Measurements from ENCODE around the gene MAP3K13.
A peak's percentile ranks its signal among the peaks of the same experiment; 100 is the strongest.

The MAP3K13 gene

DNA sequence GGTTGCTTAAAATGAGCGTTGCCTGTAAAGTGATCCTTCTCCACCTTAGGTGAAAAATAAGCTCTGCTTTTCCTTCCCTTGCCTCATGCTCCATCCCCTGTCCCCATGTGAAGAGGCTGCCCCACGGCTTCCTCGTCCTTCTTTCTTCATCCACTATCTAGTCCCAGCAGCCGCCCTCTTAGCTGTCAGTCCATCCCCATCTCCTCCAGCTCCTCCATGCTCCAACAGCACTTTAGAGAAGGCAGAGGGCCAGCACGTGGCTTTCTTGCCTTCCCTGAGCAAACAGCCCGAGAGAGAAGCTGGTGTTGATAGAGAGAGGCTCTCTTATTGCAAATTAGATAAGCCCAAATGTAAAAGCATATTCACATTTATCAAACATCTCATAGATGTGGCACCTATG, 144.9 kb downstream of the MAP3K13 start:
- no peak for DNase-seq (ENCODE audit: low read depth, low spot score)

DNA sequence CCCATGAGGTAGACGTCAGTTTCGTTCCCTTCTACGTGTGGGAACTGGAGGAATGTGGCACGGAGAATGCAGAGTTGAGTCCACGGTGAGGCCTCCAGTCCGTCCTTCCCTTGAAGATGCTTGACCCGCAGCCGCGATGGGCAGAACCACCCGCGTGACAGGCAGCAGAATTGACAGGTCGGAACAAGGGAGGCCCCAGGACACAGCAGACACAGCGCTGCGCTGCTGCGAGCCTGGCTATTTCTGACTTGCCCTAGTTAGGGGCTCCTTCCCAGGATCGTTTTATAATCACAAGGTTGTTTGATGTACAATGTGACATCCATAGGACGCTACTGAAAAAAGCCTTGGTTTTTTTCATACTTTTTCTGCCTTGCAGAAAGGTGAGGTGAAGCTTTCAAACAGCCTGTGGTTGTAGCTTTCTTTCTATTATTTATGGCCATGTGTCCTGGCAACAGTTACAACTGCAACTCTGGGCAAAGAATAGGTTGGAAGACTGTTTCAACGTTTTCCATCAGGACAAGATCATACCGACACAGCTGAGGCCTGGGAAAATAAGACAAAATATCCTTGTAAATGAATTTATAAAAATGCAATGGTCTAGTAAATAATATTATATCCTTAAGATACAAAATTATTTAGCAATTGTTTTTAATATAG, 145.5 kb downstream of the MAP3K13 start:
- no peak for DNase-seq (ENCODE audit: low read depth, low spot score)

DNA sequence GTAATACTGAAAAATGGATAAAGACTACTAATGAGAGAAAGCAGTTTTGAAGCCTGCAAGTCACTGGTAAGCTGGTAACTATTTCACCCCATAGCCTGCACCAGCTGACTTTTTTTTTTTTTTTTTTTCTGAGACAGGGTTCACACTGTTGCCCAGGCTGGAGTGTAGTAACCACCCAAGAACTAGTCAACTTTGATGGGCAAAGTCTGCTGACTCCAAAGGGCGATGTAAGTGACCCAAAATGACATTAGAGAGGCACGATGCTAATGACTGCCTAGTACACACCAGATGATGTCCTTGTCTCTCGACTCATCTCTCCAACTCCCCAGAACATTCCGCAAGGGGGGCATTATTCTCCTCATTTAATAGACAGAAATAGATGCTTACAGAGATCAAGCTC, 148.8 kb downstream of the MAP3K13 start:
- no peak for DNase-seq (ENCODE audit: low read depth, low spot score)

DNA sequence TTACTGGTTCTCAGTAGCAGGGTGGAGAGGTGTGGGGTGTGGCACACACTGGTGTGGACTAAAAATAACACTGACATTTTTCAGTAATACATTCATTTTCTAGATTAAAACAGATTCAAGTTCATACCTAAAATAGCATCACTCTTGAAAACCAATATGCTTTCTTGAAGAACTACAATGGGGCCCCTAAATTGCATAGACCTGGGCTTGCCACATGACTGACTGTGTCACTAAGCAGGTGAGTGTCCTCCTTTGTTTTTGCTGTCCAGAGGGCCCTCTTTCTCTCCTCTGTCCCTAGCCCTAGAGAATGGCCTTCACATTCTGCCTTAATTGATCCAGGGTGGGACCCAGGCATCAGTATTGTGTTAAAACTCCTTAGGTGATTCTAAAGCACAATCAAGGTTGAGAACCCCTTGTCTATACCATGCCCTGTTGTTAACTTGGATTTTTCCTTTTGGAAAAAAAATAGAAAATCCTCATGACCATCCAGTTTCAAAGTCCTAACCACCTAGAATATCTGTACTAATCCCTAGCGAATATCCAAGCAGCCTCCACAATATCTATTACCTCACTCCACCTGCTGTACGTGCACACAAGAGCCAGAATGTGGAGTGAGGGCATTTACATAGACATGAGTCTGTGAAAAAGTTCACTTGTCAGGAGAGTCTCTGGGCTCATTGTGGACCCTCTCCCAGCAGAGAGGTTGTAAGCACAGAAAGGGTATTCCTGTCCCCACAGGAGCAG, 154.6 kb downstream of the MAP3K13 start:
- no peak for DNase-seq (ENCODE audit: low read depth, low spot score)

DNA sequence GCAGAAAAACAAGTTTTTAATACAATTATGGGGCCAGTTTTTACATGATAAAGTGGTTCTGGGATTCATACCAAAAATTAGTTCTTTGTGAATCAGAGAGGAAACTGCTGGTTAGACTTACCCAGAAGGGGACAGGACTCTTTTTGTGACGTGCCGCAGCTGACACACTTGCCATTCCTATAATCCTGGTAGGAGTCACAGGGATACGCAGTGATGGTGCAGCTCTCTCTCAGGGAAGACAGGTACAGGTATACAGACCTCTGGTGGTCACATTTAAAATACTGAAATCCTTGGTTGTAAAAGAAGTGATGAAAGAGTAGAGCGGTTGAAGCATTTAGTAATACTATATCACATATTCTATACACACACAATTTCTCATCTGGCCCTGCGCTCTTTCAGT, 156.1 kb downstream of the MAP3K13 start:
- DNase-seq (ENCODE audit: low read depth, low spot score): no peak

DNA sequence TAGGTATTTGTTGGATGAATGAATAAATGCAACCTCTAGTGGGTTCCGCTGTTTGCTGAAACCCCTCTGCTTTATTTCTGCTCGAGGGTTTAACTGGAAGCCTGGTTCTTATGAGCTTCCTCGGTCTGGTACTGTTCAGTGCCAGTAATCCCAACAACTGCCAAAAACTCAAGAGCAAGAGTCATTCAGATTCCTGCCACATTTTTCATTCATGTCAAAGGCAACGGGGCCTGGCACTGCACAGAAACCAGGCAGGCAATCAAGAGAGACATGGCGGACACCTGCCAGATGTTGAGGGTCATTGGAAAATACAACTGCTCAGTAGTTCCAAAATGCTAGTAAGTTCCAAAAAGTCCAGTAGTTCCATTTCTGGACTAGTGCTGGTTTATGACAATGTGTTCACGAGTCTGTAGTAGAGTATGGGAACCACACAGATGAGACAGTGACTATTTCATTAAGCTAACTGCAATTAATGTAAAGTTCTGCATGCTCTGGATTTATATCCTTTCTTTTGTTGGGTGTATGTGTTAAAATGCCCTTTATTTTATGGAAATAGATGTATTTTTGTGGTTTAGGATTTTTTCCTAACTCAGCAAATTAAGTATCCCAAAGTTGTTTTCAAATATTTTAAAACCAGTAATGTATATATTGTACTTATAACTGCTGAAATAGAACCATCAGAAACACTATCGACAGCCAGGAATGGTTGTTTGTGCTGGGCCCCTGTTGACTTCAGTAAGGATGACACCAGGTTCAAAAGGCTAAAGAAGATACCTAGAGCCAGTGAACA, 158.6 kb downstream of the MAP3K13 start:
- DNase-seq (ENCODE audit: low read depth, low spot score): no peak

DNA sequence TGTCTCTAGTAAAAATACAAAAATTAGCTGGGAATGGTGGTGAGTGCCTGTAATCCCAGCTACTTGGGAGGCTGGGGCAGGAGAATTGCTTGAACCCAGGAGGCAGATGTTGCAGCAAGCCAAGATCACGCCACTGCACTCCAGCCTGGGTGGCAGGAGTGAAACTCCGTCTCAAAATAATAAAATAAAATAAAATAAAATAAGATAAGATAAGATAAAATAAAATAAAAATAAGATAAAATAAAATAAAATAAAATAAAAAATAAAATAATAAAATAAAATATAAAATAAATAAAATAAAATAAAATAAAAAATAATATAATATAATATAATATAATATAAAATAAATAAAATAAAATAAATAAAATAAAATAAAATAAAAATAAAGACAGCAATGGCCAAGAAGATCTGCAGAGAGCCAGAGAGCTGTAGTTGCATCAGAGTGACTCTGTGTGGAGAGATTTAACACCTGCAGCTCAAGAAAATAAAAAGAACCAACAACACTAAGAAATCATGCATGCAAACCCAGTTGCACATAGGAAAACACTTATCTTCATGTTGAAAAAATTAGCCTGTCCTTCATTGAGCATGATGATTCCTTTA, 163.5 kb downstream of the MAP3K13 start:
- DNase-seq (ENCODE audit: low read depth, low spot score): no peak

DNA sequence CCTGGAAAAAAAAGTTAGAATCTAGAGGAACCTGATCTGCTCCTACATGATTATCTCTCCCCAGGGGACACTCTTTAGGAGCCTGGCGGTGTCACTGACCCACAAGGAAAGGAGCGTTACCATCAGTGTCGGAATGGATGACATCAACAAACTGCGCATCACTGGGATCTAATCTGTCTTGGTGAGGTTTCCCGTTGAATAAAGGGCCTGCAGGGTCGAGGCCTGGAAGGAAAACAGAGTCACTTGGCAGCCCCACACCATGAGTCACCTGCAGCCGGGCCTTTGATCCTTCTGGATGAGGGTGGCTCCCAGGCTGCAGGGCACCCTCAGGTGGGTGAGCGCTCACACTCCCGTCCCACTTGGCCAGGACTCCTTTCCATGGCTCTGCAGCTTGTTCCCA, 164.4 kb downstream of the MAP3K13 start:
- no peak for DNase-seq (ENCODE audit: low read depth, low spot score)

DNA sequence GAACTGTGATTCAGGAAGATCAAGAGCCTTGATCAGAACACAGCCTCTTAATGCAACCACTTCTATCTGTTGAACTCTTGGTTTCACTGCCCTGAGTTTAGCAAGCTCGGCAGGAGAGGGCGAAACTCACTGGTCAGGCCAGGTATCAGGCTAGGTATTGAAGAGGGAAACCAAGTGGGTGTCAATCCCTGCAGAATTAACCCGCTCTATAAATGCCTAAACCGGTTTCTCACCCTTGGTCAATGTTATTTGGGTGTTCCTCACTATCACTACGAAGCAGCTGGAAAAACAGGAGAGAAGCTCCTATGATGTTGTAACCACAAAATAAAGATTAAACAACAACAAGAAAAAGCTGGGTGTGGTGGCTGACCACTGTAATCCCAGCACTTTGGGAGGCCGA, 165.6 kb downstream of the MAP3K13 start:
- no peak for DNase-seq (ENCODE audit: low read depth, low spot score)

DNA sequence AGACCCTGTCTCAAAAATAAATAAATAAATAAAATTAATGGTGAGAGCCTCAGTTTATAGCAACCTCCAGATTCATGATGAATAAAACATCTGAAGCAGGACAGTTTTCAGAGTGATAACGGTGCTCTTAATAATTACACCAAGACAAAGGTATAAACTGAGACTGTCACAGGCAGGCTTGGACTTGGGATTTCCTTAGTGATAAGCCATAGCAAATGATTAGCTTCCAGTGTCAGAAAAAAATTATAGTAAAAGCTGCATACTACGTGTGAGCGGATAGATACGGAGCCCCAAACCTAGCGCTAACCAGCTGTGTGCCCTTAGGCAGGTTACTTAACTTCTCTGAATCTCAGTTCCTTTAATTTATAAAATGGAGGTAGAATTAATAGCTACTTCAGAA, 167.9 kb downstream of the MAP3K13 start:
- no peak for DNase-seq (ENCODE audit: low read depth, low spot score)

DNA sequence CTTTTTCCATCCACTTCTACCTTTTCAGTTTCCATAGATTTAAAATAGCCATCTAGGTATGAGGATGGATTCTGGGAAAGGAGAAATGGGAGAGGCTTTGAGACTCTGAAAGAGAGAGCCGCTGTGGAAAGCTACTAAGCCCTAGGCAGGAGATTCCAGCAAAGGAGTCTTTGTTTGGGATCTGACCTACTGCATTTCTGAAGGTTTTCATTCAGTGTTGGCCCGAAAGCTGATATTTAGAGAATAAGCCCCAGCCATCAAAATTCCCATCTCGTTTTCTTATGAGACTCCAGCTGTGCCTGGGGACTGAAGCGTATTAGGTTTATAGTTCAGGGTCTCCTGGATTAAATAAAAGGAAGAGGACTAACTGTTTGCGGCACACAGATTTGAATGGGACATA, 170.0 kb downstream of the MAP3K13 start:
- no peak for DNase-seq (ENCODE audit: low read depth, low spot score)

DNA sequence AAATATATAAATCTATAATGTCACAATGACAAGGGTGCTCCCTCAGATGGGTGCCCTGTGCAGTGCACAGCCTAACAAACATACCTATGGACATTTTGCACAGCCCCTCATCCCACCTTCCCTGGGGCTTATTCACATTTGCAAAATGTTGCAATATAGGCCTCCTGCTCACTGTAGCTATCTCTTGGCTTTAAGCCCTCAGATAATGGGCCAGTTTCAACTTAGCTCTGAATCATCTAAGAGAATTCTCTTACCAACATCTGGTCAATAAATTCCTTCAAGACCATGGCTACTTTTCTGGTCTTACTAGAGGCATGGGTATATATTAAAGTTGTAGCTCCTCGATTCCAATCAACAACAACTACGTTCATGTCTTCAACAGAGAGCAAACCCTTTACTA, 171.6 kb downstream of the MAP3K13 start:
- DNase-seq (ENCODE audit: low read depth, low spot score): no peak

DNA sequence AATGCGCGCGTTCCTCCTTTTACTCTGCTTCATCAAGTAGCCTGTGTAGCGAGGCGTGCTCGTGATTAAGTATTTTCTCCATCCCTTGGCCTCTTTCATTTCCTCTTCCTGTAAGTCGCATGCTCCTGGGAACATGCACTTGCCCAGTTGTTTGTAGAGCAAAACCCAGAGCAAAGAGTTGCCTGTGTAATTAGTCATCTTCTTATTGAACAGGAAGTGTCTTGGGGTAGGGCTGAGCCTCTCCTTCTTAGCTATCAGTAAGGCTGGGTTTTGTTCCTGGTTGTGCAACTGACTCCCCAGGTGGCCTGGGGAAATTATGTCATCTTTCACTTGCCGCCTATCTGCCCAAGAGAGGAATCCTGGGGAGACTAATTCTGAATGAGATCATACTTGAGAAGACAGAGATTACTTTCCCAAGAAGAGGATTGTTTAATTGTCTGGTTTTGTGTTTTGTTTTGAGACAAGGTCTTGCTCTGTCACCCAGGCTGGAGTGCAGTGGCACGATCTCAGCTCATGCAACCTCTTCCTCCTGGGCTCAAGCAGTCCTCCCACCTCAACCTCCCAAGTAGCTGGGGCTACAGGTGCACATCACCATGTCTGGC, 174.5 kb downstream of the MAP3K13 start:
- DNase-seq (ENCODE audit: low read depth, low spot score): peak; percentile 42

Data from brain pericyte (primary cell).